Panc1 (cell line): Measurements from ENCODE around the gene QSOX1.

Experiments used
- CTCF ChIP-seq: fragments of 450-650 bp; IDR thresholded peaks from 2 replicates; pipeline ENCODE4 v1.5.1; 2017; ENCODE audit warnings: mild to moderate bottlenecking
- POLR2AphosphoS5 ChIP-seq: IDR thresholded peaks from 2 replicates; pipeline ENCODE4 v1.6.1; 2012; ENCODE audit warnings: mild to moderate bottlenecking, low read depth, low read length, moderate library complexity
- SIN3A ChIP-seq: IDR thresholded peaks from 2 replicates; pipeline ENCODE4 v1.6.1; 2012; ENCODE audit warnings: low read depth, mild to moderate bottlenecking, low read length, moderate library complexity, borderline replicate concordance; ENCODE audit not compliant: insufficient read depth
- TF ChIP-seq, protein P1 (sequence below), 2 experiments: IDR thresholded peaks; 2 replicates each; pipeline ENCODE4 v1.6.1; 2011 to 2012; ENCODE audit warnings: low read depth in 2 of 2, control low read depth in 1 of 2, low read length in 1 of 2, mild to moderate bottlenecking in 1 of 2, moderate library complexity in 1 of 2; ENCODE audit not compliant: insufficient read depth in 1 of 2

DNA sequence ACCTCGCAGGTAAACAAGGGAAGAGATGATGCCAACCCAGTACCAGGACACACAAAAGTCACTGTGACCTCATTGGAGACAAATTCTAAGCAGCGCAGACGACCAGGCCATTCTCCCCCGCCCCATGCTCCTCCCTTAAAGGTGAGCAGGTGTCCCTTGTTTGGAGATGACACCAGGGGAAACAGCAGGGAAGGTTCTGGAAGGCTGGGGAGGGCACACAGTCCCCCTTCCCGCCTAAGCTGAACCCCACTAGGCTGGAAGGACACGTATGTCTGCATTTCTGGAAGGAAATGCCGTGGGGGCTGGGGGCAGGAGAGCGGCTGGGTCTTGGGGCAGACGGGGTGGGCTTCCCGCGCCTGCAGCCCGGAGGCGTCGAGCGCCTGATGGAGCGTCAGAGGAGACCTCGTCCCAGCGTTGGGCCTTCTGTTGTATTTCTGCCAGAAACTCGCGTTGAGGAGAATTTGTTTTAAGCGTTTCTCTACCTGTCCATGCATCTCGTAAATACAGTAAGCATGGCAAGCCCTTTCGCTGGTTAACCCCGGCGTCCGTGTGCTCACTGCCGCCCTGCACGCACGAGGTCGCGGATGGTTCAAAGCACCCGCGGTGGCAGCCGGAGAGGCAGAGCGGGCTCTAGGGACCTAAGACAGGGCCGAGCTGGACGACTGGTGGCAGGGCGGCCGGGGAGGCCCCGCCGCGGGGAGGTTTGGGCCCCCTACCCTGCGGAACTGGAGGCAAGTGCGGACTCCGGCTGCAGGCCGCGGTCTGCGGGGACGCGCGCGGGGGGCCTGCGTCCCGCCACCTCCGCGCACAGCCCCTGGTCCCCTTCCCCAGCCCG is 74.2 kb downstream of the QSOX1 start:
- TF ChIP-seq CTCF, result no peak
- TF ChIP-seq POLR2AphosphoS5, result no peak
- TF ChIP-seq, protein P1, sequence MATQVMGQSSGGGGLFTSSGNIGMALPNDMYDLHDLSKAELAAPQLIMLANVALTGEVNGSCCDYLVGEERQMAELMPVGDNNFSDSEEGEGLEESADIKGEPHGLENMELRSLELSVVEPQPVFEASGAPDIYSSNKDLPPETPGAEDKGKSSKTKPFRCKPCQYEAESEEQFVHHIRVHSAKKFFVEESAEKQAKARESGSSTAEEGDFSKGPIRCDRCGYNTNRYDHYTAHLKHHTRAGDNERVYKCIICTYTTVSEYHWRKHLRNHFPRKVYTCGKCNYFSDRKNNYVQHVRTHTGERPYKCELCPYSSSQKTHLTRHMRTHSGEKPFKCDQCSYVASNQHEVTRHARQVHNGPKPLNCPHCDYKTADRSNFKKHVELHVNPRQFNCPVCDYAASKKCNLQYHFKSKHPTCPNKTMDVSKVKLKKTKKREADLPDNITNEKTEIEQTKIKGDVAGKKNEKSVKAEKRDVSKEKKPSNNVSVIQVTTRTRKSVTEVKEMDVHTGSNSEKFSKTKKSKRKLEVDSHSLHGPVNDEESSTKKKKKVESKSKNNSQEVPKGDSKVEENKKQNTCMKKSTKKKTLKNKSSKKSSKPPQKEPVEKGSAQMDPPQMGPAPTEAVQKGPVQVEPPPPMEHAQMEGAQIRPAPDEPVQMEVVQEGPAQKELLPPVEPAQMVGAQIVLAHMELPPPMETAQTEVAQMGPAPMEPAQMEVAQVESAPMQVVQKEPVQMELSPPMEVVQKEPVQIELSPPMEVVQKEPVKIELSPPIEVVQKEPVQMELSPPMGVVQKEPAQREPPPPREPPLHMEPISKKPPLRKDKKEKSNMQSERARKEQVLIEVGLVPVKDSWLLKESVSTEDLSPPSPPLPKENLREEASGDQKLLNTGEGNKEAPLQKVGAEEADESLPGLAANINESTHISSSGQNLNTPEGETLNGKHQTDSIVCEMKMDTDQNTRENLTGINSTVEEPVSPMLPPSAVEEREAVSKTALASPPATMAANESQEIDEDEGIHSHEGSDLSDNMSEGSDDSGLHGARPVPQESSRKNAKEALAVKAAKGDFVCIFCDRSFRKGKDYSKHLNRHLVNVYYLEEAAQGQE (IDR thresholded peaks at IDR 0.05; ENCODE audit: insufficient read depth in 1 of 2, low read depth in 2 of 2, low read length in 1 of 2), result no peak
- TF ChIP-seq SIN3A, result no peak
